Liver (tissue), 3 donors: ENCODE measurements around the gene SLC4A3.

Experiments
- EGR1 ChIP-seq, 2 donors: IDR thresholded peaks; 2 replicates each; pipeline ENCODE4 v1.6.1; 2016 to 2018; ENCODE audit warnings: antibody characterized with exemption in 2 of 2, low read depth in 2 of 2
- FOXA1 ChIP-seq: IDR thresholded peaks from 2 replicates; pipeline ENCODE4 v1.6.1; 2016; ENCODE audit warnings: antibody characterized with exemption
- GABPA ChIP-seq, 2 donors: IDR thresholded peaks in 1 of 2; conservative IDR thresholded peaks in 1 of 2; 2 replicates each; pipeline ENCODE4 v1.6.1; 2016; ENCODE audit warnings: antibody characterized with exemption in 2 of 2, mild to moderate bottlenecking in 1 of 2, moderate library complexity in 1 of 2
- HNF4G ChIP-seq: IDR thresholded peaks from 2 replicates; pipeline ENCODE4 v1.6.1; 2016; ENCODE audit warnings: antibody characterized with exemption
- JUND ChIP-seq, 2 donors: IDR thresholded peaks; 2 replicates each; pipeline ENCODE4 v1.6.1; 2016; ENCODE audit warnings: antibody characterized with exemption in 2 of 2
- MAX ChIP-seq: IDR thresholded peaks from 2 replicates; pipeline ENCODE4 v1.6.1; 2016; ENCODE audit warnings: antibody characterized with exemption
- SP1 ChIP-seq: IDR thresholded peaks from 2 replicates; pipeline ENCODE4 v1.6.1; 2018; ENCODE audit warnings: antibody characterized with exemption, mild to moderate bottlenecking
- TAF1 ChIP-seq: conservative IDR thresholded peaks from 2 replicates; pipeline ENCODE4 v1.6.1; 2016; ENCODE audit warnings: antibody characterized with exemption, mild to moderate bottlenecking
- YY1 ChIP-seq: IDR thresholded peaks from 2 replicates; pipeline ENCODE4 v1.6.1; 2016; ENCODE audit warnings: antibody characterized with exemption, mild to moderate bottlenecking
- TF ChIP-seq, protein P1 (sequence below): fragments of 150-350 bp; IDR thresholded peaks from 2 replicates; pipeline ENCODE4 v1.5.1; 2017; ENCODE audit warnings: improper control_type of control experiment, low read depth, low read length; ENCODE audit not compliant: missing input control
- TF ChIP-seq, protein P2 (sequence below): IDR thresholded peaks from 2 replicates; pipeline ENCODE4 v1.6.1; 2016; ENCODE audit warnings: antibody characterized with exemption
- TF ChIP-seq, protein P3 (sequence below): IDR thresholded peaks from 2 replicates; pipeline ENCODE4 v1.6.1; 2016; ENCODE audit warnings: antibody characterized with exemption
- TF ChIP-seq, protein P4 (sequence below): IDR thresholded peaks from 2 replicates; pipeline ENCODE4 v1.6.1; 2016; ENCODE audit warnings: antibody characterized with exemption, mild to moderate bottlenecking
- donor health status: healthy.
- donor health status: healthy.

- TF ChIP-seq, protein P1, sequence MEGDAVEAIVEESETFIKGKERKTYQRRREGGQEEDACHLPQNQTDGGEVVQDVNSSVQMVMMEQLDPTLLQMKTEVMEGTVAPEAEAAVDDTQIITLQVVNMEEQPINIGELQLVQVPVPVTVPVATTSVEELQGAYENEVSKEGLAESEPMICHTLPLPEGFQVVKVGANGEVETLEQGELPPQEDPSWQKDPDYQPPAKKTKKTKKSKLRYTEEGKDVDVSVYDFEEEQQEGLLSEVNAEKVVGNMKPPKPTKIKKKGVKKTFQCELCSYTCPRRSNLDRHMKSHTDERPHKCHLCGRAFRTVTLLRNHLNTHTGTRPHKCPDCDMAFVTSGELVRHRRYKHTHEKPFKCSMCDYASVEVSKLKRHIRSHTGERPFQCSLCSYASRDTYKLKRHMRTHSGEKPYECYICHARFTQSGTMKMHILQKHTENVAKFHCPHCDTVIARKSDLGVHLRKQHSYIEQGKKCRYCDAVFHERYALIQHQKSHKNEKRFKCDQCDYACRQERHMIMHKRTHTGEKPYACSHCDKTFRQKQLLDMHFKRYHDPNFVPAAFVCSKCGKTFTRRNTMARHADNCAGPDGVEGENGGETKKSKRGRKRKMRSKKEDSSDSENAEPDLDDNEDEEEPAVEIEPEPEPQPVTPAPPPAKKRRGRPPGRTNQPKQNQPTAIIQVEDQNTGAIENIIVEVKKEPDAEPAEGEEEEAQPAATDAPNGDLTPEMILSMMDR: no peak
- TF ChIP-seq SP1: peak; percentile 71
- no peak for TF ChIP-seq FOXA1
- TF ChIP-seq MAX: peak; percentile 69
- peak; percentile 89 to 96 for TF ChIP-seq GABPA (IDR thresholded peaks at IDR 0.05 in 1 of 2, conservative IDR thresholded peaks at IDR 0.05 in 1 of 2)
- TF ChIP-seq, protein P2, sequence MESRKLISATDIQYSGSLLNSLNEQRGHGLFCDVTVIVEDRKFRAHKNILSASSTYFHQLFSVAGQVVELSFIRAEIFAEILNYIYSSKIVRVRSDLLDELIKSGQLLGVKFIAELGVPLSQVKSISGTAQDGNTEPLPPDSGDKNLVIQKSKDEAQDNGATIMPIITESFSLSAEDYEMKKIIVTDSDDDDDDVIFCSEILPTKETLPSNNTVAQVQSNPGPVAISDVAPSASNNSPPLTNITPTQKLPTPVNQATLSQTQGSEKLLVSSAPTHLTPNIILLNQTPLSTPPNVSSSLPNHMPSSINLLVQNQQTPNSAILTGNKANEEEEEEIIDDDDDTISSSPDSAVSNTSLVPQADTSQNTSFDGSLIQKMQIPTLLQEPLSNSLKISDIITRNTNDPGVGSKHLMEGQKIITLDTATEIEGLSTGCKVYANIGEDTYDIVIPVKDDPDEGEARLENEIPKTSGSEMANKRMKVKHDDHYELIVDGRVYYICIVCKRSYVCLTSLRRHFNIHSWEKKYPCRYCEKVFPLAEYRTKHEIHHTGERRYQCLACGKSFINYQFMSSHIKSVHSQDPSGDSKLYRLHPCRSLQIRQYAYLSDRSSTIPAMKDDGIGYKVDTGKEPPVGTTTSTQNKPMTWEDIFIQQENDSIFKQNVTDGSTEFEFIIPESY: peak; percentile 95
- TF ChIP-seq, protein P3, sequence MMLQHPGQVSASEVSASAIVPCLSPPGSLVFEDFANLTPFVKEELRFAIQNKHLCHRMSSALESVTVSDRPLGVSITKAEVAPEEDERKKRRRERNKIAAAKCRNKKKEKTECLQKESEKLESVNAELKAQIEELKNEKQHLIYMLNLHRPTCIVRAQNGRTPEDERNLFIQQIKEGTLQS: no peak
- TF ChIP-seq JUND (IDR thresholded peaks at IDR 0.05): no peak
- peak; percentile 46 for TF ChIP-seq HNF4G
- TF ChIP-seq, protein P4, sequence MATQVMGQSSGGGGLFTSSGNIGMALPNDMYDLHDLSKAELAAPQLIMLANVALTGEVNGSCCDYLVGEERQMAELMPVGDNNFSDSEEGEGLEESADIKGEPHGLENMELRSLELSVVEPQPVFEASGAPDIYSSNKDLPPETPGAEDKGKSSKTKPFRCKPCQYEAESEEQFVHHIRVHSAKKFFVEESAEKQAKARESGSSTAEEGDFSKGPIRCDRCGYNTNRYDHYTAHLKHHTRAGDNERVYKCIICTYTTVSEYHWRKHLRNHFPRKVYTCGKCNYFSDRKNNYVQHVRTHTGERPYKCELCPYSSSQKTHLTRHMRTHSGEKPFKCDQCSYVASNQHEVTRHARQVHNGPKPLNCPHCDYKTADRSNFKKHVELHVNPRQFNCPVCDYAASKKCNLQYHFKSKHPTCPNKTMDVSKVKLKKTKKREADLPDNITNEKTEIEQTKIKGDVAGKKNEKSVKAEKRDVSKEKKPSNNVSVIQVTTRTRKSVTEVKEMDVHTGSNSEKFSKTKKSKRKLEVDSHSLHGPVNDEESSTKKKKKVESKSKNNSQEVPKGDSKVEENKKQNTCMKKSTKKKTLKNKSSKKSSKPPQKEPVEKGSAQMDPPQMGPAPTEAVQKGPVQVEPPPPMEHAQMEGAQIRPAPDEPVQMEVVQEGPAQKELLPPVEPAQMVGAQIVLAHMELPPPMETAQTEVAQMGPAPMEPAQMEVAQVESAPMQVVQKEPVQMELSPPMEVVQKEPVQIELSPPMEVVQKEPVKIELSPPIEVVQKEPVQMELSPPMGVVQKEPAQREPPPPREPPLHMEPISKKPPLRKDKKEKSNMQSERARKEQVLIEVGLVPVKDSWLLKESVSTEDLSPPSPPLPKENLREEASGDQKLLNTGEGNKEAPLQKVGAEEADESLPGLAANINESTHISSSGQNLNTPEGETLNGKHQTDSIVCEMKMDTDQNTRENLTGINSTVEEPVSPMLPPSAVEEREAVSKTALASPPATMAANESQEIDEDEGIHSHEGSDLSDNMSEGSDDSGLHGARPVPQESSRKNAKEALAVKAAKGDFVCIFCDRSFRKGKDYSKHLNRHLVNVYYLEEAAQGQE: peak; percentile 63
- TF ChIP-seq EGR1 (IDR thresholded peaks at IDR 0.05; ENCODE audit: low read depth in 2 of 2): peak; percentile 70 to 90
- TF ChIP-seq TAF1: peak; percentile 76
- peak; percentile 96 for TF ChIP-seq YY1
Measured at GRCh38 chr2:219597552-219598307, 29.7 kb upstream of the SLC4A3 start, which contains the start of gene STK11IP.
